ENCODE data around the gene BCKDHB.
"Not testable (repeated sequence)": the region's sequence is repeated elsewhere in the genome, so short reads cannot be mapped to it uniquely, and the experiment has no call there.

The BCKDHB gene

GRCh38 chr6:80211286-80211685 lies 104.8 kb downstream of the BCKDHB start:
- no peak for DNase-seq

- DNase-seq: not testable (repeated sequence)
Measured at GRCh38 chr6:80211890-80212289, 105.4 kb downstream of the BCKDHB start.

GRCh38 chr6:80214436-80215022 lies 108.1 kb downstream of the BCKDHB start:
- peak; percentile 21 for DNase-seq

GRCh38 chr6:80215063-80215462 lies 108.6 kb downstream of the BCKDHB start:
- DNase-seq: no peak

GRCh38 chr6:80217794-80218193 lies 111.3 kb downstream of the BCKDHB start:
- no peak for DNase-seq

GRCh38 chr6:80223743-80224212 lies 117.3 kb downstream of the BCKDHB start:
- DNase-seq: no peak

GRCh38 chr6:80226151-80226550 lies 119.7 kb downstream of the BCKDHB start:
- no peak for DNase-seq

GRCh38 chr6:80226699-80227098 lies 120.2 kb downstream of the BCKDHB start:
- DNase-seq: no peak

- no peak for DNase-seq
Measured at GRCh38 chr6:80227545-80228105, 121.2 kb downstream of the BCKDHB start.

GRCh38 chr6:80233262-80233661 lies 126.8 kb downstream of the BCKDHB start:
- no peak for DNase-seq

- no peak for DNase-seq
Measured at GRCh38 chr6:80233958-80234357, 127.5 kb downstream of the BCKDHB start.

- no peak for DNase-seq
Measured at GRCh38 chr6:80234401-80234800, 127.9 kb downstream of the BCKDHB start.

- no peak for DNase-seq
Measured at GRCh38 chr6:80234908-80235307, 128.4 kb downstream of the BCKDHB start.

- DNase-seq: no peak
Measured at GRCh38 chr6:80235647-80236046, 129.2 kb downstream of the BCKDHB start.

- DNase-seq: not testable (repeated sequence)
Measured at GRCh38 chr6:80238754-80239153, 132.3 kb downstream of the BCKDHB start.

GRCh38 chr6:80245043-80245442 lies 138.6 kb downstream of the BCKDHB start:
- no peak for DNase-seq

- DNase-seq: no peak
Measured at GRCh38 chr6:80249897-80250296, 143.4 kb downstream of the BCKDHB start.

GRCh38 chr6:80250391-80250997 lies 144.0 kb downstream of the BCKDHB start:
- no peak for DNase-seq

- DNase-seq: no peak
Measured at GRCh38 chr6:80251321-80251720, 144.8 kb downstream of the BCKDHB start.

GRCh38 chr6:80254716-80255115 lies 148.2 kb downstream of the BCKDHB start:
- DNase-seq: no peak

GRCh38 chr6:80256691-80257090 lies 150.2 kb downstream of the BCKDHB start:
- no peak for DNase-seq

- DNase-seq: no peak
Measured at GRCh38 chr6:80259118-80259517, 152.6 kb downstream of the BCKDHB start.

- no peak for DNase-seq
Measured at GRCh38 chr6:80263585-80263984, 157.1 kb downstream of the BCKDHB start.

GRCh38 chr6:80268865-80269730 lies 162.6 kb downstream of the BCKDHB start:
- DNase-seq: no peak
